ENCODE data around the gene TGFB1I1.

The TGFB1I1 gene

GRCh38 chr16:31489616-31490584 is 17.9 kb downstream of the TGFB1I1 start:
- no peak for DNase-seq (ENCODE audit: low read depth)
- no peak for TF ChIP-seq CTCF (conservative IDR thresholded peaks at IDR 0.05; ENCODE audit: low read depth, low read length)
- H3K4me3 ChIP-seq (ENCODE audit: low read length), result no peak overlapping the region

- H3K4me3 ChIP-seq (ENCODE audit: low read length), result no peak overlapping the region
- no peak for DNase-seq (ENCODE audit: low read depth)
- no peak for TF ChIP-seq CTCF (conservative IDR thresholded peaks at IDR 0.05; ENCODE audit: low read depth, low read length)
These were observed 19.9 kb downstream of the TGFB1I1 start for GRCh38 chr16:31491778-31492418.

GRCh38 chr16:31493506-31494125 is 21.7 kb downstream of the TGFB1I1 start:
- no peak for DNase-seq (ENCODE audit: low read depth)
- no peak overlapping the region for H3K4me3 ChIP-seq (ENCODE audit: low read length)
- TF ChIP-seq CTCF (conservative IDR thresholded peaks at IDR 0.05; ENCODE audit: low read depth, low read length), result no peak

- no peak for DNase-seq (ENCODE audit: low read depth)
- no peak overlapping the region for H3K4me3 ChIP-seq (ENCODE audit: low read length)
- TF ChIP-seq CTCF (conservative IDR thresholded peaks at IDR 0.05; ENCODE audit: low read depth, low read length), result no peak
These were observed 24.7 kb downstream of the TGFB1I1 start for GRCh38 chr16:31496670-31497069.

GRCh38 chr16:31498493-31498892 is 26.5 kb downstream of the TGFB1I1 start:
- H3K4me3 ChIP-seq (ENCODE audit: low read length), result no peak overlapping the region
- DNase-seq (ENCODE audit: low read depth), result no peak
- no peak for TF ChIP-seq CTCF (conservative IDR thresholded peaks at IDR 0.05; ENCODE audit: low read depth, low read length)

- DNase-seq (ENCODE audit: low read depth), result no peak
- H3K4me3 ChIP-seq (ENCODE audit: low read length), result no peak overlapping the region
- TF ChIP-seq CTCF (conservative IDR thresholded peaks at IDR 0.05; ENCODE audit: low read depth, low read length), result no peak
These were observed 28.0 kb downstream of the TGFB1I1 start for GRCh38 chr16:31499928-31500327.

Measured in retinal pigment epithelial cell (primary cell).